ENCODE data around the gene PTPRF.

DNA sequence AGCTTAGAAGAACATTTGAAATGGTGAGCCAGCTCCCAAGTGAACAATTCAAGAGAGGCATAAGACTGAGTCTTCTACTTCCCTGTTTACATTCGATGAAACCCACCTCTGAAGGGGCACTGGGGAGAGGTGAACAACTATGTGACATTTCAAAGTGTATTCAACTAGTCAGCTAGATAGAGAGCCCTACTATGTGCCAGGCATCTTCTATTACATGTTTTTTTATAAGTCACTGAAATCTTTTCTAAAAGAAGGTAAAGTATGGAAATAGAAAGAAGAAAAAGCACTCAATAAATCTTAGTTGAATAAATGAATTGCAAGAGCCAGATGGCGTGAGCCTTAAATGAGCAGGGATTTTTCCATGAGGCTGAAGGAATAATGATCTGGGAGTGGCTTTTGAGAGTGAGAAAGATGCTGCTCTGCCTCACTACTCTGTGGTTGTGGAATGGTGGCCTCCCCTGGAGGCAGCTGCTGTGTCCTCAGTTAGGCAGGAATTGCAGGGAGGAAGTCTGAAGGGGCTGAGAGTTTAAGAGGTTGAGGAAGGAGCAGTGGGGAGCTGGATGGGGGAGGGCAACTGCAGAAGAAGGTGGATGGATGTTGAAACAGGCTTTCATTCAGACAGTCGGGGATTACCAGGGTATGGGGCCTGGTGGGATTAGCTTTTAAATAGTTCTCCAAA, 10.4 kb upstream of the PTPRF start:
- TF ChIP-seq POLR2A (IDR thresholded peaks at IDR 0.05; ENCODE audit: low read depth) (no peak), EP300 (IDR thresholded peaks at IDR 0.05) (no peak), POLR2AphosphoS5 (IDR thresholded peaks at IDR 0.05) (no peak)
